NCI-H2029 treated with DMSO at 0.1 percent for 48 hours (cell line): ENCODE measurements around the gene ZIC1.

Experiments
- DNase-seq: peaks from one replicate; lab custom pipeline; 2025; lab: John Stamatoyannopoulos, UW

ZIC1 gene

DNA sequence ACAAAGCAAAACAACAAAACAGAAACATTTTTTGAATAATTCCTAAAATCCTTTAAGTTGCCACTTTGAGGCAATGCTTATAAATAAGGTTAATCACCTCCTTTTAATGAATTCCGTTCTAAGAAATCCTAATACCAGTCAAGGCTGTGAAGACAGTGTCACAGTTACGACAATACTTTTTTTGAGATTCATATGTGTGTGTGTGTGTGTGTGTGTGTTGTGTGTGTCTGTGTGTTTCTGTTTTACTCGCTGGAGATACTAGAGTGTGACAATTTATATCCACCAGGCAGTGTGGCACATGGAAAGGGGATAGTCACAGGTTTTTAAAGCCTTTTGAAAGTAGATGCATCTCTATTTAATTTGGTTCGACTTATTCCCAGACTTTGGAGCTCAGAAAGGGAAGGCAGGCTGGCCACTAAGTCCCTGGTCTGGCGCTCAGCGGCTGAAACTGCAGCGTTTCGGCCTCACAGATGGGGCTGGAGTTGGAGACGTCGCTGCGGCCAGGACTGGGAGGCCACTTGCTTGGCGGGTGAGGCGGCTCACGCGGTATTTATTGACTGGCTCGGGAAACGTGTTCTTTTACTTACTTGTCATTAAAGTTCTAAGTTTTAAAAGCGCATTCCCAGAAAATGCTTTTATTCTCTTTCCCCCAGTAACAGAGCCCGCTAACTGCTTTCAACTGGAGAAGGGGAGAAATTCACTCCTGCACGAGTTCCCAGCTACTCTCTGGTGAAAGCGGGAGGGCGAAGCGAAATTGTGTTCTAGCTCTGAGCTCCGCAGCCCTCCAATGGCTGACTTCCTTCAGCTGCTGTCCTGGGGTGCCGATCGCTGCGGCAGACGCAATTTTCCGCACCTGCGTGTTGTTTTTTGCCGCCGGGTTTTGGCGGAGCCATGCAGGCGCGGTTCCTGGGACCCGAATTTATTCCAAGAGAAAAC is 13.7 kb downstream of the ZIC1 start:
- no peak for DNase-seq

GRCh38 chr3:147423537-147423797 is 14.3 kb downstream of the ZIC1 start:
- DNase-seq: no peak

GRCh38 chr3:147423798-147424580 is 14.8 kb downstream of the ZIC1 start:
- DNase-seq: no peak

- no peak for DNase-seq
Measured at GRCh38 chr3:147424581-147425387, 15.6 kb downstream of the ZIC1 start.

DNA sequence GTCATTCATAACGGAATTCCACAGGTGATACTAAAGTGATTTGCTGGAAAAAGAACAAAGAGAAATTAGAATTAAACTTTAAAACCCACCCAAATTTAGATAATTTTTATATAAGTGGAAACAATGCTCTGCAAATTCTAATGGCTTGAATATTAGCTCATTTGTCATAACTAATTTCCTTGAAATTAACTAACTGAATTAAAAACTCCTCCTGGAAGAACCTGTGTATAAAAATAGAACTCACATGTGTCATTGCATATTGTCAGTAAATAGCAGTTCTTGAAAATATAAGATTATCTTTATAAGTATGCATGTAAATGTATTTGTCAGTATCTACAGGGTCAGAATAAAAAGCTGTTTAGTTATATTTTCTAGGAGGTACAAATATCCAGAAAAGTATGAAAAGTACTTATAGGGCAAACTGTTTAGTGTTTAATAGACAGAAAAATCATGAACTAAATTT is 16.3 kb downstream of the ZIC1 start:
- no peak for DNase-seq

- no peak for DNase-seq
Measured at GRCh38 chr3:147426931-147427330, 17.8 kb downstream of the ZIC1 start.

- DNase-seq: no peak
Measured at GRCh38 chr3:147427746-147428145, 18.6 kb downstream of the ZIC1 start.

GRCh38 chr3:147428326-147428725 is 19.2 kb downstream of the ZIC1 start:
- DNase-seq: no peak

DNA sequence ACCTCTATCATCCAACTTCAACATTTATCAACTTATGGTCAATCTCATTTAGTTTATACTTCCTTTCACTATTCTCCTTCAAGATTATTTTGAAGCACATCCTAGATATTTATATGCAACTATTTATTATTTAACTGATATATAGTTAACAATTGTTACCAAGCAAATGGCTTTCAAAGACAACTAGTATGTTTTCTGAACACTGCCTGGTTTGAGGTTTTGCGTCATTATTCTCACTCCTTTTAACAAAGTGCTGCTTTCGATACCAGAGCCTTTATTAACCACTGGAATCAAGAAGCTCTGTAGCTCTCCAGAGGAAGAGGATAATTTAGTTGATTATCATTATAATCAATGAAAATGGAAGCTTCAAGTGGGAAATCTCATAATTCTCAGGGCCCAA is 19.6 kb downstream of the ZIC1 start:
- no peak for DNase-seq

DNA sequence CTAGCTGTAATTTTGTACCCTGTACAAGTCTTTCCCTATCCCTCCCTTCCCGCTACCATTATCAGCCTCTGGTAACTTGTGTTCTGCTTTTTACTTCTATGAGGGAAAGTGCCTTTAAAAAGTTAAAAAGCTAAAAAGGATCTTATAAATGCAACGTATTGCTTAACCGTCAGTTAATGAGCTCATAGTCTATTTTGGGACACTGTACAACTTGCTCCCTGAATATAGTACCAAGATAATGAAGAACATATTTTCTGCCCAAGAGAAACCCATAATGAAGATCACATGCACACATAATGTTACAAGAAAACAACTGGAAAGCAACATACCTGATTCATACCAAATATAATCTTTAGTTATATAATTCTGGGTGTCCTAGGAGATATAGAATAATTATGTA is 22.6 kb downstream of the ZIC1 start:
- DNase-seq: no peak

GRCh38 chr3:147447224-147447623 is 38.1 kb downstream of the ZIC1 start:
- no peak for DNase-seq

DNA sequence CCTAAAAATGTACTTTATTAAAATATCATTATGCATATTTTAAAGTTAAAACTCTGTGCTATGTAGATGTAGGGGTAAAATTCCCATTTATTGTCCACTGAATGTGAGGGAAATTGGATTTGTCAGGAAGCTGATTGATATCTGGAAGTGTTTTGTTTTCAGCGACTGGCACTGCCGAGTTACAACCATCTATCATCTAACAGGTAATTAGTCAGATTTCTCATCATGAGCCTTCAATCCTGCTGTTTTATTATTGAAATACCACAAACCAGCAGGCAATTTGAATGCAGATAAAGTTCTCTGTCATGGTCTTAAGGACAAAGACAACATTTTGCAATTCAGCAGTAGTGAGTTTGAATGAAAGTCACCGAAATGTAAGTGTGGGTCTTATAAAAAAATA is 40.5 kb downstream of the ZIC1 start:
- no peak for DNase-seq

GRCh38 chr3:147458995-147459704 is 50.0 kb downstream of the ZIC1 start:
- no peak for DNase-seq

- DNase-seq: no peak
Measured at GRCh38 chr3:147462856-147463255, 53.7 kb downstream of the ZIC1 start.
